DND-41 (cell line): ENCODE data around the gene ACTR3C.

Experiments used
- EZH2 ChIP-seq: IDR thresholded peaks from 3 replicates; pipeline ENCODE4 v1.6.1; 2012; ENCODE audit warnings: borderline replicate concordance, low read depth, mild to moderate bottlenecking, moderate library complexity, low read length, inconsistent platforms; ENCODE audit not compliant: severe bottlenecking
- TF ChIP-seq, protein P1 (sequence below): IDR thresholded peaks from 2 replicates; pipeline ENCODE4 v1.5.1; 2012; ENCODE audit warnings: borderline replicate concordance, low read length, moderate library complexity, mild to moderate bottlenecking; ENCODE audit not compliant: poor library complexity, severe bottlenecking; ENCODE audit errors: extremely low read depth

DNA sequence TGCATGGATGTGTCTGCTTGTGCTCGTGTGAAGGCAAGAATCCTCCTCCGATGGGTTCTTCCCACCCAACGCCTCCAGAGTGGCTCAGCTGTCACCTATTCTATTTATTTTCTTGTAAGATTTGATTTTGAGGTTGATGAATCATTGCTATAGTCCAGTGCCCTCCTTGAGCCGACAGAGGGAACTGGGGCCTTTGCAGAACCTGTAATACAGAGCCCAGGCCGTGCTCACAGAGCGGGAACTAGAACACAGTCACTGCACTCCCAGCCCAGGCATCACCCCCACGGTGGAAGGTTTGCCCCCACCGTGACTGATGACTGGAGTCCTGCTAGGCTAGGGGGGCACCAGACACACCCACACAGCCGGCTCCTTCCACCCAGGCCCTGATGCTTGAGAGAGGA lies 16.1 kb upstream of the ACTR3C start:
- TF ChIP-seq EZH2: no peak
- TF ChIP-seq, protein P1, sequence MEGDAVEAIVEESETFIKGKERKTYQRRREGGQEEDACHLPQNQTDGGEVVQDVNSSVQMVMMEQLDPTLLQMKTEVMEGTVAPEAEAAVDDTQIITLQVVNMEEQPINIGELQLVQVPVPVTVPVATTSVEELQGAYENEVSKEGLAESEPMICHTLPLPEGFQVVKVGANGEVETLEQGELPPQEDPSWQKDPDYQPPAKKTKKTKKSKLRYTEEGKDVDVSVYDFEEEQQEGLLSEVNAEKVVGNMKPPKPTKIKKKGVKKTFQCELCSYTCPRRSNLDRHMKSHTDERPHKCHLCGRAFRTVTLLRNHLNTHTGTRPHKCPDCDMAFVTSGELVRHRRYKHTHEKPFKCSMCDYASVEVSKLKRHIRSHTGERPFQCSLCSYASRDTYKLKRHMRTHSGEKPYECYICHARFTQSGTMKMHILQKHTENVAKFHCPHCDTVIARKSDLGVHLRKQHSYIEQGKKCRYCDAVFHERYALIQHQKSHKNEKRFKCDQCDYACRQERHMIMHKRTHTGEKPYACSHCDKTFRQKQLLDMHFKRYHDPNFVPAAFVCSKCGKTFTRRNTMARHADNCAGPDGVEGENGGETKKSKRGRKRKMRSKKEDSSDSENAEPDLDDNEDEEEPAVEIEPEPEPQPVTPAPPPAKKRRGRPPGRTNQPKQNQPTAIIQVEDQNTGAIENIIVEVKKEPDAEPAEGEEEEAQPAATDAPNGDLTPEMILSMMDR: no peak
